Liver (tissue), 9 donors: ENCODE measurements around the gene SLC25A13. TPM values are rescaled to one million over a fixed set of nuclear protein-coding genes. Genes with fewer than 3 reads are reported as not detected.

Experiments used
- DNase-seq: peaks from one replicate; pipeline ENCODE4 v3.0.0-alpha.2; 2017; ENCODE audit warnings: low spot score
- H3K27ac ChIP-seq, 2 donors: one replicate each; pipeline ENCODE4 v1.7.0; 2013; ENCODE audit warnings: inconsistent platforms in 2 of 2, low read length in 2 of 2, control low read depth in 1 of 2, low read depth in 1 of 2, mild to moderate bottlenecking in 1 of 2
- H3K27me3 ChIP-seq, 4 donors: one replicate each; pipeline versions ENCODE4 v1.6.1 to v1.7.0; 2013; ENCODE audit warnings: low read length in 3 of 4, inconsistent platforms in 1 of 4, mild to moderate bottlenecking in 1 of 4, moderate library complexity in 1 of 4; ENCODE audit not compliant: control insufficient read depth in 4 of 4, insufficient read depth in 4 of 4
- H3K36me3 ChIP-seq, 4 donors: one replicate each; pipeline versions ENCODE4 v1.6.1 to v1.7.0; 2013; ENCODE audit warnings: low read length in 3 of 4, mild to moderate bottlenecking in 3 of 4, low read depth in 1 of 4, moderate library complexity in 1 of 4; ENCODE audit not compliant: control insufficient read depth in 4 of 4, insufficient read depth in 3 of 4
- H3K4me1 ChIP-seq, 4 donors: one replicate each; pipeline versions ENCODE4 v1.6.1 to v1.7.0; 2013; ENCODE audit warnings: low read length in 3 of 4, mild to moderate bottlenecking in 3 of 4, moderate library complexity in 1 of 4; ENCODE audit not compliant: control insufficient read depth in 4 of 4, insufficient read depth in 4 of 4
- H3K4me3 ChIP-seq, 3 donors: one replicate each; pipeline versions ENCODE4 v1.6.1 to v1.7.0; 2013; ENCODE audit warnings: low read length in 3 of 3, control low read depth in 1 of 3, low read depth in 1 of 3, mild to moderate bottlenecking in 1 of 3
- H3K9ac ChIP-seq, 2 donors: one replicate each; pipeline ENCODE4 v1.7.0; 2013; ENCODE audit warnings: low read length in 2 of 2, mild to moderate bottlenecking in 2 of 2, moderate library complexity in 2 of 2, control low read depth in 1 of 2, low read depth in 1 of 2
- H3K9me3 ChIP-seq, 4 donors: one replicate each; pipeline versions ENCODE4 v1.6.1 to v1.7.0; 2013; ENCODE audit warnings: low read length in 3 of 4; ENCODE audit not compliant: control insufficient read depth in 4 of 4
- EGR1 ChIP-seq, 2 donors: IDR thresholded peaks; 2 replicates each; pipeline ENCODE4 v1.6.1; 2016 to 2018; ENCODE audit warnings: antibody characterized with exemption in 2 of 2, low read depth in 2 of 2
- FOXA1 ChIP-seq: IDR thresholded peaks from 2 replicates; pipeline ENCODE4 v1.6.1; 2016; ENCODE audit warnings: antibody characterized with exemption
- GABPA ChIP-seq, 2 donors: IDR thresholded peaks in 1 of 2; conservative IDR thresholded peaks in 1 of 2; 2 replicates each; pipeline ENCODE4 v1.6.1; 2016; ENCODE audit warnings: antibody characterized with exemption in 2 of 2, mild to moderate bottlenecking in 1 of 2, moderate library complexity in 1 of 2
- HNF4A ChIP-seq, 2 donors: conservative IDR thresholded peaks; 2 replicates each; pipeline ENCODE4 v1.6.1; 2016; ENCODE audit warnings: antibody characterized with exemption in 2 of 2, mild to moderate bottlenecking in 2 of 2
- HNF4G ChIP-seq: IDR thresholded peaks from 2 replicates; pipeline ENCODE4 v1.6.1; 2016; ENCODE audit warnings: antibody characterized with exemption
- JUND ChIP-seq, 2 donors: IDR thresholded peaks; 2 replicates each; pipeline ENCODE4 v1.6.1; 2016; ENCODE audit warnings: antibody characterized with exemption in 2 of 2
- NR2F2 ChIP-seq: IDR thresholded peaks from 2 replicates; pipeline ENCODE4 v1.6.1; 2016; ENCODE audit warnings: antibody characterized with exemption
- RAD21 ChIP-seq, 2 donors: IDR thresholded peaks; 2 replicates each; pipeline ENCODE4 v1.6.1; 2016; ENCODE audit warnings: antibody characterized with exemption in 2 of 2, mild to moderate bottlenecking in 2 of 2
- SP1 ChIP-seq: IDR thresholded peaks from 2 replicates; pipeline ENCODE4 v1.6.1; 2018; ENCODE audit warnings: antibody characterized with exemption, mild to moderate bottlenecking
- TAF1 ChIP-seq: conservative IDR thresholded peaks from 2 replicates; pipeline ENCODE4 v1.6.1; 2016; ENCODE audit warnings: antibody characterized with exemption, mild to moderate bottlenecking
- YY1 ChIP-seq: IDR thresholded peaks from 2 replicates; pipeline ENCODE4 v1.6.1; 2016; ENCODE audit warnings: antibody characterized with exemption, mild to moderate bottlenecking
- WGBS: extraction: QIAGEN DNeasy Blood & Tissue Kit; methylation state at CpG from one replicate; pipeline ENCODE4 v1.1.7; 2013; 5-methylcytosine and 5-hydroxymethylcytosine counted together
- polyA plus RNA-seq, 2 donors: library from polyadenylated mRNA; stranded (reverse) in 1 of 2; unstranded in 1 of 2; fragments of 200-250 nt in 1 of 2; fragments of >200 nt in 1 of 2; fragmentation: Nextera tagmentation in 1 of 2; extraction: Ambion mirVana in 1 of 2; gene quantifications; one replicate each; pipeline versions ENCODE4 v1.2.1 to v1.2.3, GENCODE V29; 2013 to 2015
- total RNA-seq, 2 donors: library from RNA; depleted of rRNA; stranded (reverse); fragments of >200 nt; gene quantifications; one replicate each; pipeline ENCODE4 v1.2.3, GENCODE V29; 2014
- TF ChIP-seq, protein P1 (sequence below): IDR thresholded peaks from 2 replicates; pipeline ENCODE4 v1.6.1; 2016; ENCODE audit warnings: antibody characterized with exemption
- TF ChIP-seq, protein P2 (sequence below): IDR thresholded peaks from 2 replicates; pipeline ENCODE4 v1.6.1; 2016; ENCODE audit warnings: antibody characterized with exemption
- TF ChIP-seq, protein P3 (sequence below): IDR thresholded peaks from 2 replicates; pipeline ENCODE4 v1.6.1; 2016; ENCODE audit warnings: antibody characterized with exemption, mild to moderate bottlenecking
- TF ChIP-seq, protein P4 (sequence below): IDR thresholded peaks from 2 replicates; pipeline ENCODE4 v1.6.1; 2016; ENCODE audit warnings: antibody characterized with exemption
- TF ChIP-seq, protein P5 (sequence below): fragments of 150-350 bp; IDR thresholded peaks from 2 replicates; pipeline ENCODE4 v1.5.1; 2017; ENCODE audit warnings: improper control_type of control experiment, low read depth, low read length; ENCODE audit not compliant: missing input control
- donor health status: healthy.
- donor health status: healthy.
- donor health status: healthy.
- donor health status: healthy.
- donor health status: healthy.

Gene SLC25A13
- total and polyA plus RNA-seq, 4 donors, result 45.6 to 116 (median 63.9) TPM

DNA sequence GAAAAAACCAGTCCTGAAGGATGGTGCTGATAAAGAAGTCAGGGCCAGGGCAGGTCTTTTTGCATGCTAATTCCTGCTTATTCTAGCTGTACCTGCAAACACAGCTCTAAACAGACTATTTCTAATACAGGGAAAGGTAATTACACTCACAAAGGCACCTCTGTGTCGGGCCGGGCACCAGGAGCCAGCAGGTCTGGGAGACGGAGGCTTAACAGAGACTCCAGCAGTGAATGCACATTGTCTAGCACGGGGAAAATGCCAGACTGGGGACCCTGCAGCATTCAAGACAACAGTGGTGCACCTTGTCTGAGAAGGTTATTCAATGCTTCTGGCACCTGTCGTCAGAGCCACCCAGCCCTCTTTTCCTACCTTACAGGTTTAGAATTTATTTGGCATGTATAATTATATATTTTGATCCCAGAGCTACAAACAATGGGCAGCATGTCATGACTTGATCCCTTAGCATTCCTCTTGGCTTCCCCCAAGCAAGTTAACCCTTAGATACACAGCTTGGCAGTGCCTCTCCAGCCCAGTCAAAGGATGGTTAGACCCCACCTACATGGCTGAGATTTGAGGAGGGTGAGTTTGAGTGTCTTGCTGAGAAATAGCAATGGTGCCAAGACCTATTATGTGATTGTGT lies 185.2 kb downstream of the SLC25A13 start:
- H3K4me3 ChIP-seq, result no peak overlapping the region
- no peaks in the 10 kb centered on the region for H3K4me1 ChIP-seq
- H3K9me3 ChIP-seq, result no peaks in the 10 kb centered on the region
- H3K27ac ChIP-seq, result no peak overlapping the region
- no peak for DNase-seq
- no peak overlapping the region for H3K9ac ChIP-seq
- WGBS, result 98% methylated on average over 5 of the region's 5 CpGs
- TF ChIP-seq YY1 (no peak), NR2F2 (no peak), HNF4A (conservative IDR thresholded peaks at IDR 0.05) (no peak), EGR1 (IDR thresholded peaks at IDR 0.05; ENCODE audit: low read depth in 2 of 2) (no peak), TAF1 (no peak), FOXA1 (no peak), RAD21 (IDR thresholded peaks at IDR 0.05) (no peak), JUND (IDR thresholded peaks at IDR 0.05) (no peak), GABPA (IDR thresholded peaks at IDR 0.05 in 1 of 2, conservative IDR thresholded peaks at IDR 0.05 in 1 of 2) (no peak), HNF4G (no peak), SP1 (no peak)
- TF ChIP-seq, protein P1, sequence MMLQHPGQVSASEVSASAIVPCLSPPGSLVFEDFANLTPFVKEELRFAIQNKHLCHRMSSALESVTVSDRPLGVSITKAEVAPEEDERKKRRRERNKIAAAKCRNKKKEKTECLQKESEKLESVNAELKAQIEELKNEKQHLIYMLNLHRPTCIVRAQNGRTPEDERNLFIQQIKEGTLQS, result no peak
- TF ChIP-seq, protein P2, sequence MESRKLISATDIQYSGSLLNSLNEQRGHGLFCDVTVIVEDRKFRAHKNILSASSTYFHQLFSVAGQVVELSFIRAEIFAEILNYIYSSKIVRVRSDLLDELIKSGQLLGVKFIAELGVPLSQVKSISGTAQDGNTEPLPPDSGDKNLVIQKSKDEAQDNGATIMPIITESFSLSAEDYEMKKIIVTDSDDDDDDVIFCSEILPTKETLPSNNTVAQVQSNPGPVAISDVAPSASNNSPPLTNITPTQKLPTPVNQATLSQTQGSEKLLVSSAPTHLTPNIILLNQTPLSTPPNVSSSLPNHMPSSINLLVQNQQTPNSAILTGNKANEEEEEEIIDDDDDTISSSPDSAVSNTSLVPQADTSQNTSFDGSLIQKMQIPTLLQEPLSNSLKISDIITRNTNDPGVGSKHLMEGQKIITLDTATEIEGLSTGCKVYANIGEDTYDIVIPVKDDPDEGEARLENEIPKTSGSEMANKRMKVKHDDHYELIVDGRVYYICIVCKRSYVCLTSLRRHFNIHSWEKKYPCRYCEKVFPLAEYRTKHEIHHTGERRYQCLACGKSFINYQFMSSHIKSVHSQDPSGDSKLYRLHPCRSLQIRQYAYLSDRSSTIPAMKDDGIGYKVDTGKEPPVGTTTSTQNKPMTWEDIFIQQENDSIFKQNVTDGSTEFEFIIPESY, result no peak
- TF ChIP-seq, protein P3, sequence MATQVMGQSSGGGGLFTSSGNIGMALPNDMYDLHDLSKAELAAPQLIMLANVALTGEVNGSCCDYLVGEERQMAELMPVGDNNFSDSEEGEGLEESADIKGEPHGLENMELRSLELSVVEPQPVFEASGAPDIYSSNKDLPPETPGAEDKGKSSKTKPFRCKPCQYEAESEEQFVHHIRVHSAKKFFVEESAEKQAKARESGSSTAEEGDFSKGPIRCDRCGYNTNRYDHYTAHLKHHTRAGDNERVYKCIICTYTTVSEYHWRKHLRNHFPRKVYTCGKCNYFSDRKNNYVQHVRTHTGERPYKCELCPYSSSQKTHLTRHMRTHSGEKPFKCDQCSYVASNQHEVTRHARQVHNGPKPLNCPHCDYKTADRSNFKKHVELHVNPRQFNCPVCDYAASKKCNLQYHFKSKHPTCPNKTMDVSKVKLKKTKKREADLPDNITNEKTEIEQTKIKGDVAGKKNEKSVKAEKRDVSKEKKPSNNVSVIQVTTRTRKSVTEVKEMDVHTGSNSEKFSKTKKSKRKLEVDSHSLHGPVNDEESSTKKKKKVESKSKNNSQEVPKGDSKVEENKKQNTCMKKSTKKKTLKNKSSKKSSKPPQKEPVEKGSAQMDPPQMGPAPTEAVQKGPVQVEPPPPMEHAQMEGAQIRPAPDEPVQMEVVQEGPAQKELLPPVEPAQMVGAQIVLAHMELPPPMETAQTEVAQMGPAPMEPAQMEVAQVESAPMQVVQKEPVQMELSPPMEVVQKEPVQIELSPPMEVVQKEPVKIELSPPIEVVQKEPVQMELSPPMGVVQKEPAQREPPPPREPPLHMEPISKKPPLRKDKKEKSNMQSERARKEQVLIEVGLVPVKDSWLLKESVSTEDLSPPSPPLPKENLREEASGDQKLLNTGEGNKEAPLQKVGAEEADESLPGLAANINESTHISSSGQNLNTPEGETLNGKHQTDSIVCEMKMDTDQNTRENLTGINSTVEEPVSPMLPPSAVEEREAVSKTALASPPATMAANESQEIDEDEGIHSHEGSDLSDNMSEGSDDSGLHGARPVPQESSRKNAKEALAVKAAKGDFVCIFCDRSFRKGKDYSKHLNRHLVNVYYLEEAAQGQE, result no peak
- TF ChIP-seq, protein P4, sequence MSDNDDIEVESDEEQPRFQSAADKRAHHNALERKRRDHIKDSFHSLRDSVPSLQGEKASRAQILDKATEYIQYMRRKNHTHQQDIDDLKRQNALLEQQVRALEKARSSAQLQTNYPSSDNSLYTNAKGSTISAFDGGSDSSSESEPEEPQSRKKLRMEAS, result no peak
- TF ChIP-seq, protein P5, sequence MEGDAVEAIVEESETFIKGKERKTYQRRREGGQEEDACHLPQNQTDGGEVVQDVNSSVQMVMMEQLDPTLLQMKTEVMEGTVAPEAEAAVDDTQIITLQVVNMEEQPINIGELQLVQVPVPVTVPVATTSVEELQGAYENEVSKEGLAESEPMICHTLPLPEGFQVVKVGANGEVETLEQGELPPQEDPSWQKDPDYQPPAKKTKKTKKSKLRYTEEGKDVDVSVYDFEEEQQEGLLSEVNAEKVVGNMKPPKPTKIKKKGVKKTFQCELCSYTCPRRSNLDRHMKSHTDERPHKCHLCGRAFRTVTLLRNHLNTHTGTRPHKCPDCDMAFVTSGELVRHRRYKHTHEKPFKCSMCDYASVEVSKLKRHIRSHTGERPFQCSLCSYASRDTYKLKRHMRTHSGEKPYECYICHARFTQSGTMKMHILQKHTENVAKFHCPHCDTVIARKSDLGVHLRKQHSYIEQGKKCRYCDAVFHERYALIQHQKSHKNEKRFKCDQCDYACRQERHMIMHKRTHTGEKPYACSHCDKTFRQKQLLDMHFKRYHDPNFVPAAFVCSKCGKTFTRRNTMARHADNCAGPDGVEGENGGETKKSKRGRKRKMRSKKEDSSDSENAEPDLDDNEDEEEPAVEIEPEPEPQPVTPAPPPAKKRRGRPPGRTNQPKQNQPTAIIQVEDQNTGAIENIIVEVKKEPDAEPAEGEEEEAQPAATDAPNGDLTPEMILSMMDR, result no peak
- H3K36me3 ChIP-seq, result peaks cover 3 to 39% (median 26%) of the 10 kb centered on the region in 4 donors
- no peaks in the 10 kb centered on the region for H3K27me3 ChIP-seq
